ENCODE results near the gene DUOXA2.
A peak's percentile ranks its signal among the peaks of the same experiment; 100 is the strongest.
"Not testable (repeated sequence)": the region's sequence is repeated elsewhere in the genome, so short reads cannot be mapped to it uniquely, and the experiment has no call there.

The DUOXA2 gene

GRCh38 chr15:45117308-45118130 lies 3.4 kb downstream of the DUOXA2 start:
- no peak for DNase-seq

GRCh38 chr15:45118131-45118588 lies 4.0 kb downstream of the DUOXA2 start:
- DNase-seq, result peak; percentile 88 to 95

DNA sequence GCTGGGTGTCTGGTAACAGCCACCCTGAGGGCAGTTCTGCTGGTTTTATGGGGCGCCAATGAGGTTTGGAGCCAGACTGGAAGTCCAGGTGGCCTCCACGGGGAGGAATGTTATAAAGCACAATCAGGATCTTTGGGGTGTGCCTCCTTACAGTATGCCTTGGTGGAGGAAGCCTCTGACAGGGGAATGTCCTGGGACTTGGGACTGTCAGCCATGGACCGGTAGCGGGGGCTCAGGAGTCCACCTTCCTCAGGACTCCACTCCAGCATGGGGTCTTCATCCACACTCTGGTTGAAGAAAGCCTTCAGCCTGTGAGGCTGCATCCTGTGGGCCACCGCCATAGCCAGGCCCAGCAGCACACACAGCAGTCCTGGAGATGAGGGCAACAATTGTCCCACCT lies 4.9 kb downstream of the DUOXA2 start:
- no peak for DNase-seq

- no peak for DNase-seq
Observed at GRCh38 chr15:45120081-45120972, 6.2 kb downstream of the DUOXA2 start.

DNA sequence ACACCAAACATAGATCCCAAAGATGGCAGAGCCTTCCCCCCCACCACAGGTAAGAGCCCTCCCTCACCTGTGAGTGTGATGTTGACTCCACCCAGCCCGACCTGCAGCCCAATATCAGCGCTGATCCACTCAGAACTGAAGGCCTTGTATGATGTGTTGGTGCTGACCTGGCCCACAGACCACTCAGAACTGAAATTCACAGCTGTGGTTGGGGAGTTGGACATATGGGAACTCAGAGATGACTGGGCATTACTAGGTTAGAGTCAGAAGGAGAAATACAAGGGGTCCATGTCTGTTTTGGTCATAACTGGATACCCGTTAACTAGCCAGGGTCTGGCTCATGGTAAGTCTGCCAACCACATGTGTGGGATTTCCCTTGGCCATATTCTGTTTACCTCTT lies 6.9 kb downstream of the DUOXA2 start:
- DNase-seq, result no peak

DNA sequence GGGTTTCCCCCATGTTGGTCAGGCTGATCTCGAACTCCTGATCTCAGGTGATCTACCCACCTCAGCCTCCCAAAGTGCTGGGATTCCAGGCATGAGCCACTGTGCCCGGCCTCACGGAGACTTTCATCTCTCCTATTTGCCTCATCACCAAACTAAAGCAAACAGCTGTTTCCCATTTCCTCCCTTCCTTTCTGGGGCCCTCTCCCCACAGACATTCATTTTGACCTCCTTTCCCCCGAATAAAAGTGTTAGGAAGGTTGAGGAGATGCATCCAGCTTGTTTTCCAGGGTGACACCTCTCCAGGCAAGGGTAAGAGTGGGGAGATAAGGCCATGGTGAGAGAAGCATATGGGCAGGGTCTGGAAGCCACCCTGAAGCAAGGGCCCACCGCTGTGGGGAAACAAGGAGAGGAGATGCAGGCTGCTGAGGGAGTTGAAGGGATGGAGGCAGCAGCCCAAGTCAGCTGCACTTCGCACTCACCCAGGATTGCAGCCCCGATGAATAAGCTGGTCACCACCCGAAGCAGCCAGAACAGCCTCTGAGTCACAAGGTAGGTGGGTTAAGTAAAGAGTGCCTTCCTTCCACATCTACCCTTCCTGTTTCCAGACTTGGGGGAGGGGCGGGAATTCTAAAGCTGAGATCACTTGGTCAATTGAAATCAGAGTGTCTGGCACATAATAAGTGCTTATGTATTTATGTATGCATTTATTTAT lies 7.7 kb downstream of the DUOXA2 start:
- no peak for DNase-seq

DNA sequence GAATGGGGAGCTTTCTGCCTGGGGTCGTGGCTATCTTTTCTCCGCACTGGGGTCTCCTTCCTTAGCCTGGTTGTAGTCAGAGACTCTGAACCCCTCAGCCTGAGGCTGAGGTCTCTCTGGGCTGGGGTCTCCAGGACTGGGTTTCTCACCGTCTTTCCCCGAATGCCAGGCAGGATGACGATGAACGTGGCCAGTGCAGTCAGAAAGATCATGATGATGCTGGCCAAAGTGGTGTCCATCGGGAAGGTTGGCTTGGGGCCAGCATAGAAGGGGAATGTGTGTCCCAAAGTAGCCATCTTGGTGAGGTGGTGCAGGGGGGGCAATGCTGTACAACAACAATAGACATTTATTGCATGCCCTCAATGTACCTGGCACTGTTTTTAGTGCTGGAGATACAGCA lies 8.6 kb downstream of the DUOXA2 start:
- DNase-seq, result no peak

- DNase-seq, result no peak
Observed at GRCh38 chr15:45123397-45123796, 9.3 kb downstream of the DUOXA2 start.

- DNase-seq, result peak; percentile 10 to 32
Observed at GRCh38 chr15:45126535-45127158, 12.5 kb downstream of the DUOXA2 start.

DNA sequence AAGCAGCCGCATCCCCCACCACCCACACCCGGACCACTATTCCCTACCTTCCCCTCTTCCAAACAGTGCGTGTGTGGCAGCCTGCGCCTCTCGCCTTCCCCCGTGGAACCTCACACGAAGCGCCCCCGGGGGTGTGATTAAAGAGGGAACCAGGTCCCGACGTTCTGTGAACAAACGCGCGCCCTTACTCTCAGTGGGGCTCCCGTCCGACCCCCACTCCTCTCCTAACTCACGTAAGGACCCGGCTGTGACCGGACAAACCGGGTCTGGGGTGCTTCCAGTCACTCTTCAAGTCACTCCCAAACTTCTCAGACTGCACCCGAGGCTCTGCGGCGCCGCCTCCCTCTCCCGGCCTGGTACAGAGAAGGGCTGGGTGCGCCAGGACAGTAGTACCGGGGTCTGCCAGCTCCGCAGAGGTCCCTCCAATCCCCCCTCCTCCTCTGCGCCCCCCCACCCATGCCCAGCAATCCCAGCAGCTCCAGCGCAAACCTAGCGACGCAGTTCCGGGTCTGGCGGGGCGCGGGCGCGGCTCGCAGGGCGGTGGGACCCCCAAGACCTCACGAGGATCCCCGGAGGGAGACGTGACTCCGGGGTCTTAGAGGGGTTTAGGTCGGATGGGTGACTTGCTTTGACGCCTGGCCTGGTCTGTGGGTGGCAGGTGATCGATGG lies 15.0 kb downstream of the DUOXA2 start:
- DNase-seq, result no peak

DNA sequence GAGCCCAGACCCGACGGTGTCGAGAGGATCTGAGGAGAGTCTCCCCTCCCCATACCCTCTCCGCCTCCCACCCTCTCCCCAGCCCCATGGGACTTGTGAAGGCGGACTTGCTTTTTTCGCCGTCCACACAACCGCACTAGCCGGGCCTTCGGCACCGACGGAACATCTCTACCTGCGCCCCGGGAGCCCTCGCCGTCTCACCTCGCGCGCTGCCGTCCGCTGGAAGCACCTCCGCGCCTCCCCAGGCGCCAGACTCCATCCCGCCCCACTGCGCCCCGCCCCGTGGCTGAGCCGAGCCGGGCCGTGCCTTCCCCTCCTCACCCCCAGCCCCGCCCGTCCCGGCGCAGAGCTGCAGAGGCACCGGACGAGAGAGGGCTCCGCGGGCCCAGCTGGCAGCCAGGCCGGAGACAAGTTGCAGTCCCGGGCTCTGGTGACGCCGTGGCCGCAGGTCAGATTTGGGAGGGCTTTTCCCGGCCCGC lies 15.6 kb downstream of the DUOXA2 start, which contains the start of the genes DUOX1 and DUOXA1:
Gene DUOX1, plus strand, starts transcription at position 344 of the 479 bp plus-strand sequence. CDS start 1,973 bp downstream, outside the sequence.
Gene DUOXA1, minus strand, starts transcription at position 229 of the 479 bp plus-strand sequence. CDS start 6,865 bp downstream, outside the sequence.
- peak in 1 of 2 experiments; percentile 28 for DNase-seq

GRCh38 chr15:45130291-45131000 lies 16.3 kb downstream of the DUOXA2 start:
- no peak for DNase-seq

DNA sequence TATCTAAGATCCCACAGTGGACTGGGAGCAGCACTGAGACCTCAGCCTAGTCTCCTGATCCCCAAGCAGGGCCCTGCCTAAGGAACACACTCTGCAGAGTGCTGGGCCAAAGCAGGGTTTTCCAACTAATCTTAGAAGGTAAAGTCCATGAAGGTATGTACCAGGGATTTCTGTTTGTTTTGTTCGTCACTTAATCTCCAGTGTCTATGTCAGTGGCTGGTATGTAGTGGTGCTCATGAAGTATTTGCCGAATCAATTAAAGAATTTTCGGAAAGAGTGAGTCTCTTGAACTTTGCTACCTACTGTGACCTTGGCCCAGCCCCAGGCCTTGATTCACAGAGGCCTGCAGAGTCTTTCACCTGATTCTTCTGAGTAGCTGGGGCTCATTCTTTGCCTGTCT lies 17.4 kb downstream of the DUOXA2 start:
- no peak for DNase-seq

DNA sequence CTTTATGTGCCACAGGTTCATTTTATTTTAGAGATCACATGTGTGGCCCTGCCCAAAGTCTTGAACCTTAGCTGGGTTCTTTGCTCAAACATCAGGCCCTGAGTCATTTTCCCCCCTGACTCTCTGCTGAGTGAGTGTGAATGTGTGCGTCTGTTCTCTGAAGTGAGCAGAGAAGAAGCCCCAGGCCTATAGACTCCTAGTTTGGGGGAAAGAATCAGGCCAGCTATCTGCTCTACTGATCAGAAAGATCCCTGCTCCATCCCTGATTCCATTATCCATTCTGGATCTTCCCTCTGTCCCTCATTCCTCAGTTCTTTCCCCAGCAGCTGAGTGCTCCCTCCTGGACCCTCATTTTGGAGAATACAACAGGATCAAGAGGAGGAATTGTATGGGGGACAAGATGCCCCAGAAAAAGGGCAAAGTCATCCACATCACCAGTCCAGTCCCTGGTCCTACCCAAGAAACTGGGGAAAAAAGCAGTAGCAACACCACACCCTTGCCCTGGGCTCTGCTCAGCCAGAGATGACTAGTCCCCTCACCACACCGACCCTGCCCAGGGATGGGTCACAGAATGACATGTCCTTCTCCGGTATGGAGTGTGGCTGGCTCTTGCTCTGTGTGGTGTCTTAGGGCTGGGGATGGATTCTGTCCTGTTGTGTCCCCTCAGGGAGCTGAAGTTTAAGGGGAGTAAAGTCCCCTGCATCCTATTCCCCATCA lies 18.9 kb downstream of the DUOXA2 start:
- no peak for DNase-seq

- DNase-seq, result peak in 1 of 2 experiments; percentile 6
Observed at GRCh38 chr15:45133561-45133920, 19.4 kb downstream of the DUOXA2 start.

GRCh38 chr15:45134046-45134445 lies 19.9 kb downstream of the DUOXA2 start:
- no peak for DNase-seq

DNA sequence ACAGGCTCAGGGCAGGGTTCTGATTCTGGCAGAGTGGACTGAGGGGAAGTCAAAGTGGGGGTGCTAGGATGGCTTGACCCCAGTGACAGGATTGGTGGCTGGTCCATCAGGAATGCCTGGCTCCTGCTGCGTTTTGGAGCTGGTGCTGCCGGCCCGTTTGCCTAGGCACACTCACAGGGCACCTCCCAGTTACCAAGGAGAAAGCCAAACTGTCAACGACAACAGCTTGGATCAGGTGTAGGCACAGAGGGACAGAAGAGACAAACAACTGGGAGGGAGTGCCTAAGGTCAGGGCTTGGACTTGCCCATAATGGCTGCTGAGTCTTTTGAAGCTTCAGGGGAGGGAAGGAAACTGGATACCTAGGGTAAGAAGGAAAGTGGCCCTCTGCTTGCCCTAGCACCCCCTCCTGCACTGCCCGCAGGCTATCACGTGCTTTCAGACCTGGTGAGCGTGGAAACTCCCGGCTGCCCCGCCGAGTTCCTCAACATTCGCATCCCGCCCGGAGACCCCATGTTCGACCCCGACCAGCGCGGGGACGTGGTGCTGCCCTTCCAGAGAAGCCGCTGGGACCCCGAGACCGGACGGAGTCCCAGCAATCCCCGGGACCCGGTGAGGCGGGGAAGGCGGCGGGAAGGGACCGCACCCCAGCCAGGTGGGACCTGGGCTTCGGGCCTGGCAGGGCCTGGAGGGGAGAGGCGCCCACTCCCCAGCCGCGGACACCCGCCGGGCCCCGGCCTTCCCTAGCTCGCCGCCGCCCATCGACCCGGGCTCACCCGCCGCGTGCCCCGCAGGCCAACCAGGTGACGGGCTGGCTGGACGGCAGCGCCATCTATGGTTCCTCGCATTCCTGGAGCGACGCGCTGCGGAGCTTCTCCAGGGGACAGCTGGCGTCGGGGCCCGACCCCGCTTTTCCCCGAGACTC lies 20.8 kb downstream of the DUOXA2 start:
- DNase-seq, result peak in 1 of 2 experiments; percentile 70

DNA sequence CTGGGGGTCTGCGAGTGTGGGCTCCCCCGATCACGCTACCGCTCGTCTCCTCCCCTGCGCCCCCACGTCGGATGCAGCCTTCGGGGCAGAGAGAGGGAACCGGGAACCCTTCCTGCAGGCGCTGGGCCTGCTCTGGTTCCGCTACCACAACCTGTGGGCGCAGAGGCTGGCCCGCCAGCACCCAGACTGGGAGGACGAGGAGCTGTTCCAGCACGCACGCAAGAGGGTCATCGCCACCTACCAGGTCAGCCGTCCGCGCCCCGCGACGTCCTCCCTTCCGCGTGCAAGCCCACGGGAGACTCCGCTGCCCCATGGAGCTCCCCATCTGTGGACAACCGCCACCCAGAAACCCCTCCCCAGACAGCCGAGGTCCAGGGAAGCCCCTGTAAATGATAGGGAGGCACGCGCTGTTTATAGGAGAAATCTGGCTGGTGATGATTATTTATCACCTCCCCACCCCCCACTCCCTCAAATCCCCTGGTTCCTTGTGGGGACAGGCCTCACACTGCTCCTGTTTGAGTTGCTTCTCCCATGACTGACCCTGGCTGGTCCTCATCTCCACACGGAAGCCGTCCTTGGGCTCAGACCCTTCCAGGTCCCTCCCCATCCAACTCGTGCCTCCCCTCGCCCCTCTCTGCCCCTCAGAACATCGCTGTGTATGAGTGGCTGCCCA lies 21.7 kb downstream of the DUOXA2 start:
- not testable (repeated sequence) for DNase-seq
